Progenitor cell of endocrine pancreas (in vitro differentiated cells): ENCODE measurements around the gene ANKRD30A. TPM values are rescaled to one million over a fixed set of nuclear protein-coding genes. Genes with fewer than 3 reads are reported as not detected.

ENCODE experiments used
- DNase-seq: peaks from one replicate; pipeline ENCODE4 v3.0.0; 2021; ENCODE audit warnings: low spot score; ENCODE audit not compliant: unreplicated experiment
- H3K27ac Mint-ChIP-seq: 2 replicates; pipeline ENCODE4 v1.8.0; 2021; ENCODE audit warnings: mild to moderate bottlenecking, moderate library complexity, mixed read lengths
- H3K27me3 Mint-ChIP-seq: 2 replicates; pipeline ENCODE4 v1.8.0; 2021; ENCODE audit warnings: mixed read lengths
- H3K36me3 Mint-ChIP-seq: 2 replicates; pipeline ENCODE4 v1.8.0; 2022; ENCODE audit warnings: mixed read lengths; ENCODE audit not compliant: insufficient read depth
- H3K4me1 Mint-ChIP-seq: 2 replicates; pipeline ENCODE4 v1.8.0; 2021; ENCODE audit warnings: low read depth, mixed read lengths
- H3K4me3 Mint-ChIP-seq: 2 replicates; pipeline ENCODE4 v1.8.0; 2021; ENCODE audit warnings: low read depth, mild to moderate bottlenecking, moderate library complexity, mixed read lengths
- H3K9me3 Mint-ChIP-seq: 2 replicates; pipeline ENCODE4 v1.8.0; 2021; ENCODE audit warnings: low read depth, mixed read lengths
- CTCF ChIP-seq: fragments of 200-600 bp; sonication (generic); IDR thresholded peaks from one replicate; pipeline ENCODE4 v1.5.0; 2021; ENCODE audit warnings: antibody characterized with exemption, mild to moderate bottlenecking; ENCODE audit not compliant: unreplicated experiment
- total RNA-seq: library from RNA; stranded (reverse); gene quantifications from 2 replicates; pipeline ENCODE4 v1.2.1, GENCODE V29; 2021

The ANKRD30A gene
- total RNA-seq, 1 donor from 2014 or later, result not detected

GRCh38 chr10:37269554-37270256 lies 144.3 kb downstream of the ANKRD30A start:
- Mint-ChIP-seq H3K27ac (no peak overlapping the region), H3K4me1 (no peaks in the 10 kb centered on the region), H3K4me3 (no peak overlapping the region), H3K9me3 (peaks cover 46% of the 10 kb centered on the region), H3K27me3 (no peaks in the 10 kb centered on the region), H3K36me3 (no peaks in the 10 kb centered on the region)
- no peak for TF ChIP-seq CTCF
- DNase-seq, result no peak

GRCh38 chr10:37275216-37275777 lies 149.9 kb downstream of the ANKRD30A start:
- H3K4me1 Mint-ChIP-seq, result no peaks in the 10 kb centered on the region
- no peak overlapping the region for H3K4me3 Mint-ChIP-seq
- H3K36me3 Mint-ChIP-seq, result peaks cover 5% of the 10 kb centered on the region
- no peaks in the 10 kb centered on the region for H3K27me3 Mint-ChIP-seq
- peaks cover 67% of the 10 kb centered on the region for H3K9me3 Mint-ChIP-seq
- H3K27ac Mint-ChIP-seq, result no peak overlapping the region
- TF ChIP-seq CTCF, result no peak
- no peak for DNase-seq

GRCh38 chr10:37285063-37285462 lies 159.7 kb downstream of the ANKRD30A start:
- H3K27me3 Mint-ChIP-seq, result no peaks in the 10 kb centered on the region
- H3K4me1 Mint-ChIP-seq, result no peaks in the 10 kb centered on the region
- peaks cover 1% of the 10 kb centered on the region for H3K36me3 Mint-ChIP-seq
- no peak overlapping the region for H3K4me3 Mint-ChIP-seq
- H3K27ac Mint-ChIP-seq, result no peak overlapping the region
- DNase-seq, result no peak
- peaks cover 68% of the 10 kb centered on the region for H3K9me3 Mint-ChIP-seq
- no peak for TF ChIP-seq CTCF

- Mint-ChIP-seq H3K4me3 (no peak overlapping the region), H3K27me3 (no peaks in the 10 kb centered on the region), H3K4me1 (no peaks in the 10 kb centered on the region), H3K9me3 (peaks cover 67% of the 10 kb centered on the region), H3K36me3 (peaks cover 1% of the 10 kb centered on the region), H3K27ac (no peak overlapping the region)
- no peak for TF ChIP-seq CTCF
- DNase-seq, result no peak
Observed at GRCh38 chr10:37289833-37290464, 164.6 kb downstream of the ANKRD30A start.

GRCh38 chr10:37301271-37301670 lies 175.9 kb downstream of the ANKRD30A start:
- TF ChIP-seq CTCF, result no peak
- Mint-ChIP-seq H3K27ac (no peak overlapping the region), H3K36me3 (peaks cover 2% of the 10 kb centered on the region), H3K27me3 (no peaks in the 10 kb centered on the region), H3K4me3 (no peak overlapping the region), H3K4me1 (no peaks in the 10 kb centered on the region), H3K9me3 (peaks cover 67% of the 10 kb centered on the region)
- no peak for DNase-seq
